IPS-20b (cell line): ENCODE data around the gene SMAD7.

Experiments used
- H3K27ac ChIP-seq: one replicate; pipeline ENCODE4 v1.5.1; 2013; ENCODE audit warnings: low read length
- H3K27me3 ChIP-seq: 2 replicates; pipeline ENCODE4 v1.6.1; 2013; ENCODE audit warnings: mild to moderate bottlenecking, low read length, inconsistent platforms; ENCODE audit not compliant: insufficient read depth
- H3K36me3 ChIP-seq: 2 replicates; pipeline ENCODE4 v1.6.1; 2013; ENCODE audit warnings: low read depth, mild to moderate bottlenecking, inconsistent platforms, low read length, moderate library complexity; ENCODE audit not compliant: insufficient read depth
- H3K4me1 ChIP-seq: 2 replicates; pipeline ENCODE4 v1.6.1; 2013; ENCODE audit warnings: mild to moderate bottlenecking, control low read depth, inconsistent platforms, low read length, moderate library complexity; ENCODE audit not compliant: insufficient read depth
- H3K4me3 ChIP-seq: 2 replicates; pipeline ENCODE4 v1.5.1; 2013; ENCODE audit warnings: mild to moderate bottlenecking, low read length, inconsistent platforms
- H3K9ac ChIP-seq: 2 replicates; pipeline ENCODE4 v1.6.1; 2013; ENCODE audit warnings: low read depth, mild to moderate bottlenecking, inconsistent platforms, low read length, moderate library complexity
- H3K9me3 ChIP-seq: 2 replicates; pipeline ENCODE4 v1.6.1; 2013; ENCODE audit warnings: mild to moderate bottlenecking, low read depth, low read length, inconsistent platforms; ENCODE audit not compliant: insufficient read depth

SMAD7 gene

GRCh38 chr18:48882379-48882778 is 68.4 kb downstream of the SMAD7 start:
- Histone ChIP-seq H3K27me3 (no peaks in the 10 kb centered on the region), H3K9ac (no peak overlapping the region), H3K27ac (no peak overlapping the region), H3K9me3 (no peaks in the 10 kb centered on the region), H3K4me1 (peaks cover 6% of the 10 kb centered on the region; the same call in 1 of the 2 replicates), H3K36me3 (no peaks in the 10 kb centered on the region), H3K4me3 (no peak overlapping the region)

- Histone ChIP-seq H3K36me3 (no peaks in the 10 kb centered on the region), H3K27ac (no peak overlapping the region), H3K27me3 (no peaks in the 10 kb centered on the region), H3K4me3 (no peak overlapping the region), H3K4me1 (peaks cover 6% of the 10 kb centered on the region; the same call in 1 of the 2 replicates), H3K9me3 (no peaks in the 10 kb centered on the region), H3K9ac (no peak overlapping the region)
Observed at GRCh38 chr18:48880931-48881330, 69.8 kb downstream of the SMAD7 start.

GRCh38 chr18:48879008-48879431 is 71.7 kb downstream of the SMAD7 start:
- H3K36me3 ChIP-seq = no peaks in the 10 kb centered on the region
- H3K27ac ChIP-seq = no peak overlapping the region
- no peaks in the 10 kb centered on the region for H3K9me3 ChIP-seq
- H3K27me3 ChIP-seq = no peaks in the 10 kb centered on the region
- peaks cover 6% of the 10 kb centered on the region; the same call in 1 of the 2 replicates for H3K4me1 ChIP-seq
- no peak overlapping the region for H3K4me3 ChIP-seq
- H3K9ac ChIP-seq = no peak overlapping the region

- no peak overlapping the region for H3K27ac ChIP-seq
- peaks cover 6% of the 10 kb centered on the region; the same call in 1 of the 2 replicates for H3K4me1 ChIP-seq
- H3K9ac ChIP-seq = no peak overlapping the region
Observed at GRCh38 chr18:48878471-48878870, 72.3 kb downstream of the SMAD7 start.

GRCh38 chr18:48877941-48878340 is 72.8 kb downstream of the SMAD7 start:
- no peaks in the 10 kb centered on the region for H3K36me3 ChIP-seq
- H3K9ac ChIP-seq = no peak overlapping the region
- H3K9me3 ChIP-seq = no peaks in the 10 kb centered on the region
- H3K27ac ChIP-seq = no peak overlapping the region
- H3K27me3 ChIP-seq = no peaks in the 10 kb centered on the region
- no peak overlapping the region for H3K4me3 ChIP-seq
- peaks cover 6% of the 10 kb centered on the region for H3K4me1 ChIP-seq

More at GRCh38 chr18:48878471-48878870, 72.3 kb downstream of the SMAD7 start:
- Histone ChIP-seq H3K9me3 (no peaks in the 10 kb centered on the region), H3K36me3 (no peaks in the 10 kb centered on the region), H3K4me3 (no peak overlapping the region), H3K27me3 (no peaks in the 10 kb centered on the region)

- H3K27me3 ChIP-seq = no peaks in the 10 kb centered on the region
- H3K9ac ChIP-seq = no peak overlapping the region
- peaks cover 6% of the 10 kb centered on the region for H3K4me1 ChIP-seq
- no peak overlapping the region for H3K4me3 ChIP-seq
- H3K27ac ChIP-seq = no peak overlapping the region
- H3K36me3 ChIP-seq = no peaks in the 10 kb centered on the region
- no peaks in the 10 kb centered on the region for H3K9me3 ChIP-seq
Observed at GRCh38 chr18:48876590-48876989, 74.2 kb downstream of the SMAD7 start.

GRCh38 chr18:48875942-48876511 is 74.7 kb downstream of the SMAD7 start:
- Histone ChIP-seq H3K4me1 (peaks cover 6% of the 10 kb centered on the region), H3K36me3 (no peaks in the 10 kb centered on the region), H3K9me3 (no peaks in the 10 kb centered on the region), H3K4me3 (no peak overlapping the region), H3K27ac (no peak overlapping the region), H3K27me3 (no peaks in the 10 kb centered on the region), H3K9ac (no peak overlapping the region)

- H3K9me3 ChIP-seq = no peaks in the 10 kb centered on the region
- H3K27ac ChIP-seq = no peak overlapping the region
- H3K36me3 ChIP-seq = no peaks in the 10 kb centered on the region
- H3K27me3 ChIP-seq = no peaks in the 10 kb centered on the region
- H3K9ac ChIP-seq = no peak overlapping the region
- H3K4me1 ChIP-seq = peaks cover 6% of the 10 kb centered on the region
- no peak overlapping the region for H3K4me3 ChIP-seq
Observed at GRCh38 chr18:48875314-48875941, 75.3 kb downstream of the SMAD7 start.

- Histone ChIP-seq H3K36me3 (no peaks in the 10 kb centered on the region), H3K4me1 (peaks cover 6% of the 10 kb centered on the region), H3K9ac (no peak overlapping the region), H3K27ac (no peak overlapping the region), H3K27me3 (no peaks in the 10 kb centered on the region), H3K9me3 (no peaks in the 10 kb centered on the region), H3K4me3 (no peak overlapping the region)
Observed at GRCh38 chr18:48874701-48875162, 76.0 kb downstream of the SMAD7 start.

GRCh38 chr18:48874233-48874632 is 76.5 kb downstream of the SMAD7 start:
- H3K4me3 ChIP-seq = no peak overlapping the region
- no peak overlapping the region for H3K27ac ChIP-seq
- no peaks in the 10 kb centered on the region for H3K36me3 ChIP-seq
- peaks cover 6% of the 10 kb centered on the region for H3K4me1 ChIP-seq
- H3K27me3 ChIP-seq = no peaks in the 10 kb centered on the region
- H3K9me3 ChIP-seq = no peaks in the 10 kb centered on the region
- H3K9ac ChIP-seq = no peak overlapping the region

- no peak overlapping the region for H3K9ac ChIP-seq
- no peak overlapping the region for H3K4me3 ChIP-seq
- no peaks in the 10 kb centered on the region for H3K9me3 ChIP-seq
- H3K4me1 ChIP-seq = no peaks in the 10 kb centered on the region; the same call in 1 of the 2 replicates
- H3K36me3 ChIP-seq = no peaks in the 10 kb centered on the region
- H3K27me3 ChIP-seq = no peaks in the 10 kb centered on the region
- no peak overlapping the region for H3K27ac ChIP-seq
Observed at GRCh38 chr18:48872234-48873145, 78.3 kb downstream of the SMAD7 start.
